ENCODE data around the gene ANKK1. TPM values are rescaled to one million over a fixed set of nuclear protein-coding genes. Genes with fewer than 3 reads are reported as not detected.

The ANKK1 gene
- total RNA-seq, 1 experiment from 2014 or later, result 0.11 TPM

DNA sequence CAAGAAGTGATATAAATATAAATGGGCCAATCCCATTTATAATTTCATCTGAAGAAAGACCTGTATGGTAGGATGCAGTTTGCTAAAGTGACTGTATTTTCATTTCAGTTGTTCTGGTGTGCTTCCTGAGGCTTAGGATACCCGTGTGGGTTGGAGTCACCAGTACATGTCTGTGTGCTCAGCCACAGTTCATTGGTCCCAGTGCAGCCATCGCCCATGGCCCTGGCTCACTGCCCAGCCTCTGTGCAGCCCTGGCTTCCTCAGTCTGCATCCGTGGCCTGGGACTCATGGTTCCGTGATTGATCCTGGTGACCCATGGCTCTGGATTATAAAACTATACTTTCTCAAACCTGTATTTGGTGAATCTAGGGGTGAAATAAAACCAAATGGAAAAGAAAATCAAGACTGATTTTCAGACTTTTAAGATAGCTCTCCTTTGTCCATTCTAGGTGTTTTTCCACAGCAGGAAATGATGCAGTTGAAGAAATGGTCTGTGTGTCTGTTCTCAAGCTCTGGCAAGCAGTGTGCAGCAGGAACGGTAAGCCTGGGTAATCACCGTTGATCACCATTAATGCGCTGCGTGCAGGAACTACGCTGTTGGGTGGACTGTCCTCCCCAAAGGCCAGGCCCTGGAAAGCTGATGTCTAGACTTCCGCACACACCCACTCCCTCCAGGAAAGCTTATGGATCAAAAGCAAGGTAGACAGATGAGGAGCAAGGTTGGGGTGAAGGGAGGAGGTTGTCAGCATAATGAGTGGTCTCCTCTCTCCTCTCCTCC lies 46.0 kb upstream of the ANKK1 start:
- peaks cover 10% of the 10 kb centered on the region for H3K9me3 Mint-ChIP-seq (ENCODE audit: unreplicated experiment)
- Histone ChIP-seq H3K9me3 (peaks cover 7% of the 10 kb centered on the region), H3K4me1 (peaks cover 4% of the 10 kb centered on the region; the same call in 1 of the 2 replicates), H3K4me3 (ENCODE audit: low read depth, low read length) (no peak overlapping the region), H3K27me3 (replicated peaks; ENCODE audit: control insufficient read depth, insufficient read depth, low read length) (no peaks in the 10 kb centered on the region), H3K36me3 (ENCODE audit: control insufficient read depth, insufficient read depth, low read length) (0 out of 2 replicates have a peak, but pooled peaks cover 2% of the 10 kb centered on the region)
- TF ChIP-seq, protein P1, sequence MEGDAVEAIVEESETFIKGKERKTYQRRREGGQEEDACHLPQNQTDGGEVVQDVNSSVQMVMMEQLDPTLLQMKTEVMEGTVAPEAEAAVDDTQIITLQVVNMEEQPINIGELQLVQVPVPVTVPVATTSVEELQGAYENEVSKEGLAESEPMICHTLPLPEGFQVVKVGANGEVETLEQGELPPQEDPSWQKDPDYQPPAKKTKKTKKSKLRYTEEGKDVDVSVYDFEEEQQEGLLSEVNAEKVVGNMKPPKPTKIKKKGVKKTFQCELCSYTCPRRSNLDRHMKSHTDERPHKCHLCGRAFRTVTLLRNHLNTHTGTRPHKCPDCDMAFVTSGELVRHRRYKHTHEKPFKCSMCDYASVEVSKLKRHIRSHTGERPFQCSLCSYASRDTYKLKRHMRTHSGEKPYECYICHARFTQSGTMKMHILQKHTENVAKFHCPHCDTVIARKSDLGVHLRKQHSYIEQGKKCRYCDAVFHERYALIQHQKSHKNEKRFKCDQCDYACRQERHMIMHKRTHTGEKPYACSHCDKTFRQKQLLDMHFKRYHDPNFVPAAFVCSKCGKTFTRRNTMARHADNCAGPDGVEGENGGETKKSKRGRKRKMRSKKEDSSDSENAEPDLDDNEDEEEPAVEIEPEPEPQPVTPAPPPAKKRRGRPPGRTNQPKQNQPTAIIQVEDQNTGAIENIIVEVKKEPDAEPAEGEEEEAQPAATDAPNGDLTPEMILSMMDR (IDR thresholded peaks at IDR 0.05; ENCODE audit: insufficient read depth in 1 of 2, low read depth in 1 of 2, low read length in 1 of 2, severe bottlenecking in 1 of 2, unreplicated experiment in 1 of 2), result no peak
- CTCF ChIA-PET, result no interaction called here
- H3K27me3 Mint-ChIP-seq (ENCODE audit: insufficient read depth, unreplicated experiment), result no peaks in the 10 kb centered on the region
- no peak for DNase-seq
- intact Hi-C loops (cut with micrococcal nuclease; ENCODE audit: unreplicated experiment), result no loop called here
- POLR2A ChIA-PET, result no interaction called here
- H3K4me1 Mint-ChIP-seq (ENCODE audit: low read depth, unreplicated experiment), result peaks cover 11% of the 10 kb centered on the region
- no peak overlapping the region for H3K27ac Mint-ChIP-seq (ENCODE audit: unreplicated experiment)
- H3K4me3 Mint-ChIP-seq (ENCODE audit: unreplicated experiment), result no peak overlapping the region
- H3K36me3 Mint-ChIP-seq (ENCODE audit: insufficient read depth, unreplicated experiment), result no peaks in the 10 kb centered on the region
- BruUV-seq (replicated peaks), result no TSS peak

DNA sequence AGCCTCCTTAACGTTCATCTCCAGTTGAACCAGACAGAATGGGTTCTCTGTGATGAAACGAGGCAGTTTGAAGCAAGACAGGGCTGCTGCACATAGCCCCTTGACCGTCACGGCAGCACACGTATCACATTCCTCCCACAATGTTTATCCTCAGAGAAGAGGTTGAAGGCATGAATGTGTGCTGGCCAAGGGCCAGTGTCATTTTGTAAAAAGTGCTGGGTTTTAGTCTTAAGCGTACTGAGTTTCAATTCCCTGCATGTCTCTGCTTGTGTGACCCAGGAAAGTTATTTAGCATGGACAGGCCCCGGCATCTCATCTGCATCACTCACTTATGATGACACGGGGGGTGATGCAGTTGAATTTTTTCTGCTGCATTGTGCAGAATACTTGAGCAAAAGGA lies 41.6 kb upstream of the ANKK1 start:
- Histone ChIP-seq H3K9me3 (no peaks in the 10 kb centered on the region), H3K4me1 (no peaks in the 10 kb centered on the region), H3K36me3 (ENCODE audit: control insufficient read depth, insufficient read depth, low read length) (no peaks in the 10 kb centered on the region), H3K27me3 (replicated peaks; ENCODE audit: control insufficient read depth, insufficient read depth, low read length) (no peaks in the 10 kb centered on the region), H3K4me3 (ENCODE audit: low read depth, low read length) (no peak overlapping the region)
- TF ChIP-seq, protein P1 (IDR thresholded peaks at IDR 0.05; ENCODE audit: insufficient read depth in 1 of 2, low read depth in 1 of 2, low read length in 1 of 2, severe bottlenecking in 1 of 2, unreplicated experiment in 1 of 2), result no peak
- Mint-ChIP-seq H3K27ac (ENCODE audit: unreplicated experiment) (no peak overlapping the region), H3K4me1 (ENCODE audit: low read depth, unreplicated experiment) (no peaks in the 10 kb centered on the region), H3K27me3 (ENCODE audit: insufficient read depth, unreplicated experiment) (no peaks in the 10 kb centered on the region), H3K4me3 (ENCODE audit: unreplicated experiment) (no peak overlapping the region), H3K36me3 (ENCODE audit: insufficient read depth, unreplicated experiment) (no peaks in the 10 kb centered on the region), H3K9me3 (ENCODE audit: unreplicated experiment) (no peaks in the 10 kb centered on the region)
- BruUV-seq (replicated peaks), result no TSS peak
- no peak for DNase-seq
- POLR2A ChIA-PET, result no interaction called here
- CTCF ChIA-PET, result interaction anchor here (0.7 to 1.2 kb wide), 2 partner anchors 89 to 385 kb away, joined by 3 to 5 read pairs; no protein-coding TSS in a partner anchor
- intact Hi-C loops (cut with micrococcal nuclease; ENCODE audit: unreplicated experiment), result no loop called here

DNA sequence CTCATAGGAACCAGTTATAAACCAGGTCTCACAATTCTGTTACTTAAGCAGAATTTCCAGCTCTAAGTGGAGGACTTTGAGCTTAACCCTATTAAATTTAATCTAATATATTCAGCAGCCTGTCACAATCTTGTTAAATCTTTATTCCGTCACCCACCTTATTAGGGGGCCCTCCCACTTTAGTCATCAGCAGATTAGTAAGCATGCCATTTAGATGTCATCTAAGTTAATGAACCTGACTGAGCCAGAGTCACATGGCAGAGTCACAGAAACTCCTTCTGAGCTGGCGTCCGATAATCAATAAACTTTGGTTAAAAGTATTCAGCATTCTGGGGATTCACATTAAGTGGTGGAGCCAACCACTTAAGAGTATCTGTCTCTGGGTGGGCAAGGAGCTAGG lies 38.1 kb upstream of the ANKK1 start:
- CTCF ChIA-PET, result interaction anchor here (1.1 kb wide), 1 partner anchor 27 kb away, joined by 3 read pairs; no protein-coding TSS in a partner anchor

More for the DNA sequence above, 38.1 kb upstream of the ANKK1 start:
- H3K9me3 ChIP-seq, result no peaks in the 10 kb centered on the region
- H3K4me3 ChIP-seq (ENCODE audit: low read depth, low read length), result no peak overlapping the region
- no peak overlapping the region for H3K4me3 Mint-ChIP-seq (ENCODE audit: unreplicated experiment)
- peaks cover 3% of the 10 kb centered on the region for H3K9me3 Mint-ChIP-seq (ENCODE audit: unreplicated experiment)
- H3K27me3 ChIP-seq (replicated peaks; ENCODE audit: control insufficient read depth, insufficient read depth, low read length), result no peaks in the 10 kb centered on the region
- H3K4me1 ChIP-seq, result no peaks in the 10 kb centered on the region
- H3K4me1 Mint-ChIP-seq (ENCODE audit: low read depth, unreplicated experiment), result no peaks in the 10 kb centered on the region
- intact Hi-C loops (cut with micrococcal nuclease; ENCODE audit: unreplicated experiment), result no loop called here
- BruUV-seq (replicated peaks), result no TSS peak
- TF ChIP-seq, protein P1 (IDR thresholded peaks at IDR 0.05; ENCODE audit: insufficient read depth in 1 of 2, low read depth in 1 of 2, low read length in 1 of 2, severe bottlenecking in 1 of 2, unreplicated experiment in 1 of 2), result no peak
- no peaks in the 10 kb centered on the region for H3K27me3 Mint-ChIP-seq (ENCODE audit: insufficient read depth, unreplicated experiment)
- DNase-seq, result no peak
- no peak overlapping the region for H3K27ac Mint-ChIP-seq (ENCODE audit: unreplicated experiment)
- H3K36me3 Mint-ChIP-seq (ENCODE audit: insufficient read depth, unreplicated experiment), result no peaks in the 10 kb centered on the region
- 0 out of 2 replicates have a peak, but pooled peaks cover 1% of the 10 kb centered on the region for H3K36me3 ChIP-seq (ENCODE audit: control insufficient read depth, insufficient read depth, low read length)
- POLR2A ChIA-PET, result no interaction called here
